Activated CD8-positive, alpha-beta T cell treated with anti-CD3 and anti-CD28 coated beads for 36 hours (primary cell): Measurements from ENCODE around the gene PRRG4. TPM values are rescaled to one million over a fixed set of nuclear protein-coding genes. Genes with fewer than 3 reads are reported as not detected.

Experiments used
- ATAC-seq: fragments of 200-7000 bp; cut with Tn5 transposase; one replicate; pipeline ENCODE4 v1.10.0; 2021; ENCODE audit warnings: mild to moderate bottlenecking, moderate library complexity
- CTCF ChIA-PET: fragments of 350-600 bp; sonication (Branson Sonifier 250); formaldehyde crosslinking; loops from one replicate; lab custom pipeline; 2021; ENCODE audit warnings: antibody characterized with exemption; lab: Charles Lee
- POLR2A ChIA-PET: fragments of 350-600 bp; sonication (Branson Sonifier 250); formaldehyde crosslinking; loops from one replicate; lab custom pipeline; 2021; ENCODE audit warnings: antibody characterized with exemption; lab: Charles Lee
- DNase-seq: peaks from one replicate; pipeline ENCODE4 v3.0.0-alpha.2; 2020
- H3K27ac Mint-ChIP-seq: one replicate; pipeline ENCODE4 v1.8.0; 2021; ENCODE audit warnings: mild to moderate bottlenecking, mixed read lengths
- H3K27me3 Mint-ChIP-seq: one replicate; pipeline ENCODE4 v1.8.0; 2021; ENCODE audit warnings: mixed read lengths
- H3K36me3 Mint-ChIP-seq: one replicate; pipeline ENCODE4 v1.8.0; 2021; ENCODE audit warnings: low read depth, mixed read lengths
- H3K4me1 Mint-ChIP-seq: one replicate; pipeline ENCODE4 v1.8.0; 2021; ENCODE audit warnings: low read depth, mixed read lengths
- H3K4me3 Mint-ChIP-seq: one replicate; pipeline ENCODE4 v1.8.0; 2021; ENCODE audit warnings: mild to moderate bottlenecking, moderate library complexity, mixed read lengths
- H3K9me3 Mint-ChIP-seq: one replicate; pipeline ENCODE4 v1.8.0; 2021; ENCODE audit warnings: mixed read lengths
- intact Hi-C: fragments of 100-400 bp; cut with micrococcal nuclease; formaldehyde crosslinking; loops from one replicate; pipeline ENCODE4 v1.10.0; 2022
- total RNA-seq, 2 experiments: library from RNA; stranded (reverse); gene quantifications; one replicate each; pipeline ENCODE4 v1.2.3, GENCODE V29; 2021
- TF ChIP-seq, protein P1 (sequence below): fragments of 200-600 bp; IDR thresholded peaks from one replicate; pipeline ENCODE4 v1.8.0; 2022; ENCODE audit warnings: antibody characterized with exemption, mild to moderate bottlenecking

PRRG4 gene
- total RNA-seq, 2 experiments from 2014 or later: 0.27 to 0.34 TPM

GRCh38 chr11:32893343-32894148 is 63.8 kb downstream of the PRRG4 start:
- CTCF ChIA-PET: interaction anchor here (1.1 to 5.2 kb wide), 8 partner anchors 32 to 171 kb away, joined by 3 to 25 read pairs (median 4); no protein-coding TSS in a partner anchor
- peak overlapping the region; percentile 98 for H3K27ac Mint-ChIP-seq
- peaks cover 38% of the 10 kb centered on the region for H3K4me1 Mint-ChIP-seq
- peak overlapping the region; percentile 83 for H3K4me3 Mint-ChIP-seq
- intact Hi-C loops: loop anchor here (10.0 kb wide), 1 partner anchor 171 kb away; no protein-coding TSS in a partner anchor
- no peaks in the 10 kb centered on the region for H3K27me3 Mint-ChIP-seq
- POLR2A ChIA-PET: interaction anchor here (1.3 to 2.2 kb wide), 4 partner anchors 8 to 146 kb away, joined by 3 to 7 read pairs (median 4); partner anchors contain the start of gene TCP11L1
- DNase-seq: peak; percentile 70
- H3K9me3 Mint-ChIP-seq: no peaks in the 10 kb centered on the region
- TF ChIP-seq, protein P1, sequence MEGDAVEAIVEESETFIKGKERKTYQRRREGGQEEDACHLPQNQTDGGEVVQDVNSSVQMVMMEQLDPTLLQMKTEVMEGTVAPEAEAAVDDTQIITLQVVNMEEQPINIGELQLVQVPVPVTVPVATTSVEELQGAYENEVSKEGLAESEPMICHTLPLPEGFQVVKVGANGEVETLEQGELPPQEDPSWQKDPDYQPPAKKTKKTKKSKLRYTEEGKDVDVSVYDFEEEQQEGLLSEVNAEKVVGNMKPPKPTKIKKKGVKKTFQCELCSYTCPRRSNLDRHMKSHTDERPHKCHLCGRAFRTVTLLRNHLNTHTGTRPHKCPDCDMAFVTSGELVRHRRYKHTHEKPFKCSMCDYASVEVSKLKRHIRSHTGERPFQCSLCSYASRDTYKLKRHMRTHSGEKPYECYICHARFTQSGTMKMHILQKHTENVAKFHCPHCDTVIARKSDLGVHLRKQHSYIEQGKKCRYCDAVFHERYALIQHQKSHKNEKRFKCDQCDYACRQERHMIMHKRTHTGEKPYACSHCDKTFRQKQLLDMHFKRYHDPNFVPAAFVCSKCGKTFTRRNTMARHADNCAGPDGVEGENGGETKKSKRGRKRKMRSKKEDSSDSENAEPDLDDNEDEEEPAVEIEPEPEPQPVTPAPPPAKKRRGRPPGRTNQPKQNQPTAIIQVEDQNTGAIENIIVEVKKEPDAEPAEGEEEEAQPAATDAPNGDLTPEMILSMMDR: peak; percentile 27
- H3K36me3 Mint-ChIP-seq: no peaks in the 10 kb centered on the region
- peak; percentile 64 for ATAC-seq

GRCh38 chr11:32894149-32894827 is 64.6 kb downstream of the PRRG4 start:
- no peaks in the 10 kb centered on the region for H3K27me3 Mint-ChIP-seq
- H3K4me3 Mint-ChIP-seq: peak overlapping the region; percentile 83
- ChIA-PET CTCF (interaction anchor here (0.6 to 5.2 kb wide), 9 partner anchors 9 to 312 kb away, joined by 3 to 25 read pairs (median 4); partner anchors contain the start of gene TCP11L1), POLR2A (interaction anchor here (0.6 to 1.5 kb wide), 4 partner anchors 61 to 169 kb away, joined by 3 read pairs; partner anchors contain the start of gene TCP11L1)
- peaks cover 41% of the 10 kb centered on the region for H3K4me1 Mint-ChIP-seq
- no peaks in the 10 kb centered on the region for H3K36me3 Mint-ChIP-seq
- ATAC-seq (peak; percentile 41), DNase-seq (peak; percentile 53)
- no peaks in the 10 kb centered on the region for H3K9me3 Mint-ChIP-seq
- peak overlapping the region; percentile 98 for H3K27ac Mint-ChIP-seq
- TF ChIP-seq, protein P1: no peak
- intact Hi-C loops: loop anchor here (10.0 kb wide), 1 partner anchor 171 kb away; no protein-coding TSS in a partner anchor

DNA sequence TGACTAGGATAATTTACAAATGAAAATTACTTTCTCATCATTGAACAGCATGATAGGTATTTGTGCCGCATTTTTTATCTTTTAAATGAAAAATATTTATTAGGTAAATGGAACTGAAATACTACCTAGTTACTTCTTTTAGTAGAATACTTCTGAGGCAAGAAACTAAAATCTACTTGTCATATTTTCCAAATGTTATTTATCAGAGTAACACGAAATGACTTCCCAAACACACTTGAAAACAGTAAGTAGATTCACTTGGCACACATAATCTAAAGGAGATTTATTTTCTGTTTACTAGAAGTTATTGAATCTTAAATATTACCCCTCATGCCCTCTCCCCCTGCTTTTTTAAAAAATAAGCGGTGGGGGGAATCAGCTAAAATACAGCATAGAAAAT is 65.2 kb downstream of the PRRG4 start:
- TF ChIP-seq, protein P1: no peak
- Mint-ChIP-seq H3K36me3 (peaks cover 2% of the 10 kb centered on the region), H3K4me3 (peak overlapping the region; percentile 83), H3K4me1 (peaks cover 47% of the 10 kb centered on the region), H3K27ac (no peak overlapping the region), H3K27me3 (no peaks in the 10 kb centered on the region), H3K9me3 (no peaks in the 10 kb centered on the region)
- ChIA-PET POLR2A (interaction anchor here (1.0 to 1.5 kb wide), 2 partner anchors 25 to 169 kb away, joined by 3 read pairs; no protein-coding TSS in a partner anchor), CTCF (interaction anchor here (1.0 to 5.2 kb wide), 6 partner anchors 10 to 170 kb away, joined by 3 to 25 read pairs (median 5); partner anchors contain the start of gene TCP11L1)
- intact Hi-C loops: loop anchor here (10.0 kb wide), 1 partner anchor 170 kb away; no protein-coding TSS in a partner anchor
- no peak for ATAC-seq
- DNase-seq: no peak

GRCh38 chr11:32895471-32895870 is 65.7 kb downstream of the PRRG4 start:
- ChIA-PET POLR2A (interaction anchor here (0.6 to 1.5 kb wide), 3 partner anchors 14 to 168 kb away, joined by 3 to 5 read pairs (median 3); no protein-coding TSS in a partner anchor), CTCF (interaction anchor here (1.7 to 5.2 kb wide), 3 partner anchors 10 to 169 kb away, joined by 4 to 25 read pairs (median 5); no protein-coding TSS in a partner anchor)
- H3K4me3 Mint-ChIP-seq: peak overlapping the region; percentile 26
- peaks cover 50% of the 10 kb centered on the region for H3K4me1 Mint-ChIP-seq
- H3K36me3 Mint-ChIP-seq: peaks cover 3% of the 10 kb centered on the region
- intact Hi-C loops: loop anchor here (10.0 kb wide), 1 partner anchor 169 kb away; no protein-coding TSS in a partner anchor
- no peak for DNase-seq
- no peaks in the 10 kb centered on the region for H3K9me3 Mint-ChIP-seq
- no peak overlapping the region for H3K27ac Mint-ChIP-seq
- H3K27me3 Mint-ChIP-seq: no peaks in the 10 kb centered on the region
- no peak for ATAC-seq
- TF ChIP-seq, protein P1: no peak
